GM12873 (cell line): ENCODE data around the gene ISCU.

Experiments used
- CTCF ChIP-seq: IDR thresholded peaks from 2 replicates; pipeline ENCODE4 v1.5.1; 2012; ENCODE audit warnings: low read depth, mild to moderate bottlenecking, moderate library complexity, low read length, control low read depth; ENCODE audit not compliant: insufficient read depth; ENCODE audit errors: missing control alignments

The ISCU gene

GRCh38 chr12:108616359-108616758 lies 54.0 kb downstream of the ISCU start:
- no peak for TF ChIP-seq CTCF

- peak; percentile 7 for TF ChIP-seq CTCF
These were observed 54.8 kb downstream of the ISCU start for GRCh38 chr12:108616941-108617858.

GRCh38 chr12:108618079-108618952 lies 55.9 kb downstream of the ISCU start:
- peak; percentile 91 for TF ChIP-seq CTCF
